Gastrocnemius medialis (tissue), 4 donors: Measurements from ENCODE around the gene ZBTB12. TPM values are rescaled to one million over a fixed set of nuclear protein-coding genes. Genes with fewer than 3 reads are reported as not detected.
"Not testable (repeated sequence)": the region's sequence is repeated elsewhere in the genome, so short reads cannot be mapped to it uniquely, and the experiment has no call there.

Source experiments
- ATAC-seq, 2 donors: fragments of 150-250 bp; one replicate each; pipeline ENCODE4 v1.9.1; 2016
- DNase-seq, 2 donors: peaks; one replicate each; pipeline ENCODE4 v3.0.0-alpha.2; 2019
- H3K27ac ChIP-seq, 4 donors: fragments of 200-600 bp; sonication (generic); 1 replicate in 1 of 4; 2 replicates in 3 of 4; pipeline ENCODE4 v1.5.1; 2016 to 2018; ENCODE audit warnings: mild to moderate bottlenecking in 2 of 4, moderate library complexity in 1 of 4
- H3K27me3 ChIP-seq, 3 donors: fragments of 200-600 bp; sonication (generic) in 2 of 3; 1 replicate in 1 of 3; 2 replicates in 2 of 3; pipeline versions ENCODE4 v1.5.1 to v1.6.0; 2016 to 2019; ENCODE audit warnings: mild to moderate bottlenecking in 1 of 3, moderate library complexity in 1 of 3
- H3K36me3 ChIP-seq, 2 donors: fragments of 200-600 bp; sonication (generic) in 1 of 2; one replicate each; pipeline ENCODE4 v1.5.1; 2017 to 2018
- H3K4me1 ChIP-seq, 2 donors: fragments of 200-600 bp; sonication (generic) in 1 of 2; one replicate each; pipeline ENCODE4 v1.5.1; 2016 to 2017; ENCODE audit warnings: mild to moderate bottlenecking in 2 of 2
- H3K4me3 ChIP-seq, 4 donors: fragments of 200-600 bp; sonication (generic) in 3 of 4; 1 replicate in 1 of 4; 2 replicates in 3 of 4; pipeline ENCODE4 v1.5.1; 2016 to 2019; ENCODE audit warnings: mild to moderate bottlenecking in 2 of 4
- H3K9me3 ChIP-seq, 3 donors: fragments of 200-600 bp; sonication (generic) in 2 of 3; 1 replicate in 1 of 3; 2 replicates in 2 of 3; pipeline ENCODE4 v1.5.1; 2016 to 2019
- CTCF ChIP-seq, 5 experiments: fragments of 450-650 bp in 3 of 5; fragments of 200-600 bp in 2 of 5; sonication (generic) in 2 of 5; IDR thresholded peaks in 4 of 5; conservative IDR thresholded peaks in 1 of 5; 1 replicate in 4 of 5; 2 replicates in 1 of 5; pipeline ENCODE4 v1.5.1; 2016 to 2019; ENCODE audit warnings: antibody characterized with exemption in 5 of 5, mild to moderate bottlenecking in 3 of 5, moderate library complexity in 3 of 5
- POLR2A ChIP-seq, 2 donors: fragments of 450-650 bp; IDR thresholded peaks; one replicate each; pipeline ENCODE4 v1.6.1; 2017; ENCODE audit warnings: antibody characterized with exemption in 2 of 2, mild to moderate bottlenecking in 2 of 2, moderate library complexity in 2 of 2
- in situ Hi-C, 4 donors: fragments of 200-750 bp; cut with MboI; loops; one replicate each; pipeline versions ENCODE4 v1.15.0 to v1.8.0; 2017; ENCODE audit warnings: low sequenced_read_pairs in 4 of 4
- intact Hi-C: fragments of 100-400 bp; cut with DNase I; formaldehyde crosslinking; loops from one replicate; pipeline ENCODE4 v1.15.1; 2023; ENCODE audit warnings: low total_unique reads
- total RNA-seq, 4 donors: library from RNA; depleted of rRNA; stranded (reverse); fragments of >200 nt; gene quantifications; one replicate each; pipeline versions ENCODE4 v1.1.0 to v1.2.3, GENCODE V29; 2016

Gene ZBTB12
- total RNA-seq, 4 donors from 2014 or later, result 0.26 TPM; not detected in 3

- Histone ChIP-seq H3K4me3 (no peak overlapping the region), H3K9me3 (no peaks in the 10 kb centered on the region), H3K27ac (no peak overlapping the region), H3K36me3 (peaks cover 0 to 47% of the 10 kb centered on the region in 2 donors), H3K4me1 (peaks cover 13 to 15% of the 10 kb centered on the region in 2 donors), H3K27me3 (no peaks in the 10 kb centered on the region)
- intact Hi-C loops (no loop called here), in situ Hi-C loops (loop anchor here in 1 of 4 donors (25.0 kb wide), 1 partner anchor 1429 kb away; the partner anchor contains the start of genes B3GALT4, PFDN6, RGL2 and WDR46)
- no peak for DNase-seq
- ATAC-seq, result no peak
- TF ChIP-seq POLR2A (IDR thresholded peaks at IDR 0.05) (no peak), CTCF (IDR thresholded peaks at IDR 0.05 in 4 of 5, conservative IDR thresholded peaks at IDR 0.05 in 1 of 5) (no peak)
These were observed 43.2 kb downstream of the ZBTB12 start for GRCh38 chr6:31858707-31859106.

GRCh38 chr6:31857774-31858173 is 44.1 kb downstream of the ZBTB12 start:
- peaks cover 0 to 47% of the 10 kb centered on the region in 2 donors for H3K36me3 ChIP-seq
- intact Hi-C loops, H3K4me1 ChIP-seq, H3K4me3 ChIP-seq, H3K27me3 ChIP-seq, ATAC-seq, H3K27ac ChIP-seq, DNase-seq, H3K9me3 ChIP-seq: not testable (repeated sequence)
- in situ Hi-C loops, result loop anchor here in 1 of 4 donors (25.0 kb wide), 1 partner anchor 1430 kb away; the partner anchor contains the start of genes B3GALT4, PFDN6, RGL2 and WDR46

GRCh38 chr6:31851980-31852718 is 49.7 kb downstream of the ZBTB12 start:
- ATAC-seq, H3K27ac ChIP-seq, H3K36me3 ChIP-seq, H3K4me3 ChIP-seq, H3K9me3 ChIP-seq, intact Hi-C loops, DNase-seq, H3K4me1 ChIP-seq, H3K27me3 ChIP-seq: not testable (repeated sequence)
- in situ Hi-C loops, result loop anchor here in 1 of 4 donors (25.0 kb wide), 1 partner anchor 1435 kb away; the partner anchor contains the start of genes B3GALT4, PFDN6, RGL2 and WDR46

GRCh38 chr6:31851485-31851832 is 50.4 kb downstream of the ZBTB12 start:
- H3K9me3 ChIP-seq, result no peaks in the 10 kb centered on the region
- H3K27me3 ChIP-seq, result no peaks in the 10 kb centered on the region
- DNase-seq (no peak), ATAC-seq (no peak)
- intact Hi-C loops (no loop called here), in situ Hi-C loops (loop anchor here in 1 of 4 donors (25.0 kb wide), 1 partner anchor 1436 kb away; the partner anchor contains the start of genes B3GALT4, PFDN6, RGL2 and WDR46)
- TF ChIP-seq CTCF (IDR thresholded peaks at IDR 0.05 in 4 of 5, conservative IDR thresholded peaks at IDR 0.05 in 1 of 5), result no peak
- no peak for TF ChIP-seq POLR2A (IDR thresholded peaks at IDR 0.05)
- peaks cover 0 to under 1% of the 10 kb centered on the region in 2 donors for H3K36me3 ChIP-seq
- H3K27ac ChIP-seq, result no peak overlapping the region
- no peak overlapping the region for H3K4me3 ChIP-seq
- no peaks in the 10 kb centered on the region for H3K4me1 ChIP-seq

GRCh38 chr6:31850765-31851484 is 51.0 kb downstream of the ZBTB12 start:
- Histone ChIP-seq H3K36me3 (no peaks in the 10 kb centered on the region), H3K9me3 (no peaks in the 10 kb centered on the region), H3K4me3 (no peak overlapping the region), H3K27me3 (no peaks in the 10 kb centered on the region), H3K4me1 (no peaks in the 10 kb centered on the region), H3K27ac (no peak overlapping the region)
- TF ChIP-seq POLR2A (IDR thresholded peaks at IDR 0.05) (no peak), CTCF (IDR thresholded peaks at IDR 0.05 in 4 of 5, conservative IDR thresholded peaks at IDR 0.05 in 1 of 5) (no peak)
- DNase-seq (no peak), ATAC-seq (no peak)
- intact Hi-C loops (no loop called here), in situ Hi-C loops (loop anchor here in 1 of 4 donors (25.0 kb wide), 1 partner anchor 1436 kb away; the partner anchor contains the start of genes B3GALT4, PFDN6, RGL2 and WDR46)

Other genes starting within 250 kb of the ZBTB12 start
- 100 to 1,000 TPM; 305 to 509 (median 459) TPM for gene BAG6, start 249.4 kb downstream of the ZBTB12 start, total RNA-seq
- 1 to 10 TPM; 1.8 to 7.9 (median 2.4) TPM for gene APOM, start 246.2 kb downstream of the ZBTB12 start, total RNA-seq
- gene C6orf47, start 241.3 kb downstream of the ZBTB12 start, total RNA-seq, result 10 to 100 TPM; 22.2 to 34.9 (median 26.8) TPM
- 10 to 100 TPM; 17.3 to 29.8 (median 24.5) TPM for gene GPANK1, start 237.1 kb downstream of the ZBTB12 start, total RNA-seq
- 100 to 1,000 TPM; 185 to 251 (median 226) TPM for gene CSNK2B, start 236.0 kb downstream of the ZBTB12 start, total RNA-seq
- 1 to 10 TPM in 1 of 4 donors, under 1 TPM in 2, not detected in 1; 0.19 to 2.7 (median 0.60) TPM for gene LY6G5B, start 232.1 kb downstream of the ZBTB12 start, total RNA-seq
- gene LY6G5C, start 221.0 kb downstream of the ZBTB12 start, total RNA-seq, result 1 to 10 TPM in 2 of 4 donors, not detected in 2; 1.3 to 3.2 TPM
- 10 to 100 TPM; 39.2 to 82.9 (median 57.5) TPM for gene ABHD16A, start 198.8 kb downstream of the ZBTB12 start, total RNA-seq
- not detected for gene LY6G6F, start 195.2 kb downstream of the ZBTB12 start, total RNA-seq
- not detected for gene LY6G6D, start 186.7 kb downstream of the ZBTB12 start, total RNA-seq
- gene LY6G6C, start 180.3 kb downstream of the ZBTB12 start, total RNA-seq, result not detected
- gene MPIG6B, start 178.7 kb downstream of the ZBTB12 start, total RNA-seq, result not detected
- 10 to 100 TPM; 10.6 to 24.2 (median 15.4) TPM for gene DDAH2, start 172.8 kb downstream of the ZBTB12 start, total RNA-seq
- 10 to 100 TPM; 20.9 to 41.3 (median 26.3) TPM for gene CLIC1, start 165.6 kb downstream of the ZBTB12 start, total RNA-seq
- 1 to 10 TPM in 3 of 4 donors, under 1 TPM in 1; 0.35 to 7.8 (median 1.6) TPM for gene MSH5, start 162.1 kb downstream of the ZBTB12 start, total RNA-seq
- not detected for gene SAPCD1, start 139.4 kb downstream of the ZBTB12 start, total RNA-seq
- gene VWA7, start 124.8 kb downstream of the ZBTB12 start, total RNA-seq, result 1 to 10 TPM; 2.0 to 7.8 (median 4.7) TPM
- 100 to 1,000 TPM in 1 of 4 donors, 10 to 100 TPM in 3; 39.2 to 102 (median 67.4) TPM for gene VARS1, start 106.3 kb downstream of the ZBTB12 start, total RNA-seq
- gene LSM2, start 95.1 kb downstream of the ZBTB12 start, total RNA-seq, result 10 to 100 TPM; 25.1 to 43.7 (median 32.9) TPM
- 1 to 10 TPM; 1.1 to 7.1 (median 3.5) TPM for gene HSPA1L, start 86.8 kb downstream of the ZBTB12 start, total RNA-seq
- 100 to 1,000 TPM in 2 of 4 donors, 10 to 100 TPM in 2; 85.8 to 205 (median 111) TPM for gene HSPA1A, start 86.5 kb downstream of the ZBTB12 start, total RNA-seq
- 100 to 1,000 TPM in 2 of 4 donors, 10 to 100 TPM in 2; 71.5 to 178 (median 112) TPM for gene HSPA1B, start 74.3 kb downstream of the ZBTB12 start, total RNA-seq
- 10 to 100 TPM; 20.8 to 42.7 (median 38.1) TPM for gene NEU1, start 39.3 kb downstream of the ZBTB12 start, total RNA-seq
- 1 to 10 TPM in 1 of 4 donors, not detected in 3; 1.6 TPM for gene SLC44A4, start 23.1 kb downstream of the ZBTB12 start, total RNA-seq
- gene EHMT2, start 4.4 kb downstream of the ZBTB12 start, total RNA-seq, result 10 to 100 TPM in 3 of 4 donors, 1 to 10 TPM in 1; 8.4 to 17.5 (median 13.0) TPM
- 1 to 10 TPM; 2.7 to 4.9 (median 3.6) TPM for gene C2, start 25.6 kb upstream of the ZBTB12 start, total RNA-seq
- 10 to 100 TPM in 1 of 4 donors, 1 to 10 TPM in 3; 1.0 to 13.8 (median 6.1) TPM for gene CFB, start 44.0 kb upstream of the ZBTB12 start, total RNA-seq
- 10 to 100 TPM; 58.1 to 88.6 (median 78.7) TPM for gene NELFE, start 56.9 kb upstream of the ZBTB12 start, total RNA-seq
- gene SKIC2, start 57.1 kb upstream of the ZBTB12 start, total RNA-seq, result 10 to 100 TPM; 21.2 to 51.9 (median 22.7) TPM
- gene DXO, start 70.1 kb upstream of the ZBTB12 start, total RNA-seq, result 10 to 100 TPM in 1 of 4 donors, 1 to 10 TPM in 3; 5.8 to 11.5 (median 8.5) TPM
- 1 to 10 TPM; 4.3 to 7.8 (median 6.2) TPM for gene C4A, start 80.0 kb upstream of the ZBTB12 start, total RNA-seq
- 1 to 10 TPM; 2.6 to 8.6 (median 6.9) TPM for gene C4B, start 112.7 kb upstream of the ZBTB12 start, total RNA-seq
- gene CYP21A2, start 136.3 kb upstream of the ZBTB12 start, total RNA-seq, result under 1 TPM in 2 of 4 donors, not detected in 2; 0.16 to 0.41 TPM
- gene TNXB, start 207.3 kb upstream of the ZBTB12 start, total RNA-seq, result 10 to 100 TPM; 12.0 to 37.0 (median 33.5) TPM
- gene ATF6B, start 226.2 kb upstream of the ZBTB12 start, total RNA-seq, result 10 to 100 TPM in 2 of 4 donors, 1 to 10 TPM in 2; 6.8 to 18.4 (median 9.5) TPM
- 1 to 10 TPM; 2.6 to 6.0 (median 3.9) TPM for gene FKBPL, start 228.2 kb upstream of the ZBTB12 start, total RNA-seq
- under 1 TPM in 1 of 4 donors, not detected in 3; 0.49 TPM for gene PRRT1, start 249.9 kb upstream of the ZBTB12 start, total RNA-seq